DND-41 (cell line): Measurements from ENCODE around the gene NOC3L.

Source experiments
- EZH2 ChIP-seq: IDR thresholded peaks from 3 replicates; pipeline ENCODE4 v1.6.1; 2012; ENCODE audit warnings: borderline replicate concordance, low read depth, mild to moderate bottlenecking, moderate library complexity, low read length, inconsistent platforms; ENCODE audit not compliant: severe bottlenecking
- TF ChIP-seq, protein P1 (sequence below): IDR thresholded peaks from 2 replicates; pipeline ENCODE4 v1.5.1; 2012; ENCODE audit warnings: borderline replicate concordance, low read length, moderate library complexity, mild to moderate bottlenecking; ENCODE audit not compliant: poor library complexity, severe bottlenecking; ENCODE audit errors: extremely low read depth

DNA sequence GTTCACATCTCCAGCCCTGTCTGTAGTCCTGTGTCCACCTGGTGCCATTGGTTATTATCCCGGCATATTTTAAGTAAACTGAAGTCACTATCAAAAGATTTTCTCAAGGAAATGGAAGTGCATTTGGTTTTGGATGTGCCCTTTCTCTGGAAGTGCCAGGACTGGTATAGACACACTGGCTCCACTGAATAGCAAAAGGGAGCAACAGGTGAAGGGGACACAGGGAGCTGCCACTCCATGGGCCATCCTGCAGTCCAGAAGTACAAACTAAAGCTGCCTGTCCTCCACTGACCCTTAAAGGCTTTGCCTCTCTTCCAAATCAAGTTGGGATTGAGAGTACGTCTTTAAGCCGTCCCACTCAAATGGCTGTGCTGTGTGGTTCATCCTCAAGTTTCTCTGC is 62.7 kb downstream of the NOC3L start:
- TF ChIP-seq, protein P1, sequence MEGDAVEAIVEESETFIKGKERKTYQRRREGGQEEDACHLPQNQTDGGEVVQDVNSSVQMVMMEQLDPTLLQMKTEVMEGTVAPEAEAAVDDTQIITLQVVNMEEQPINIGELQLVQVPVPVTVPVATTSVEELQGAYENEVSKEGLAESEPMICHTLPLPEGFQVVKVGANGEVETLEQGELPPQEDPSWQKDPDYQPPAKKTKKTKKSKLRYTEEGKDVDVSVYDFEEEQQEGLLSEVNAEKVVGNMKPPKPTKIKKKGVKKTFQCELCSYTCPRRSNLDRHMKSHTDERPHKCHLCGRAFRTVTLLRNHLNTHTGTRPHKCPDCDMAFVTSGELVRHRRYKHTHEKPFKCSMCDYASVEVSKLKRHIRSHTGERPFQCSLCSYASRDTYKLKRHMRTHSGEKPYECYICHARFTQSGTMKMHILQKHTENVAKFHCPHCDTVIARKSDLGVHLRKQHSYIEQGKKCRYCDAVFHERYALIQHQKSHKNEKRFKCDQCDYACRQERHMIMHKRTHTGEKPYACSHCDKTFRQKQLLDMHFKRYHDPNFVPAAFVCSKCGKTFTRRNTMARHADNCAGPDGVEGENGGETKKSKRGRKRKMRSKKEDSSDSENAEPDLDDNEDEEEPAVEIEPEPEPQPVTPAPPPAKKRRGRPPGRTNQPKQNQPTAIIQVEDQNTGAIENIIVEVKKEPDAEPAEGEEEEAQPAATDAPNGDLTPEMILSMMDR: no peak
- no peak for TF ChIP-seq EZH2
